ENCODE measurements around the gene SIX1.

DNA sequence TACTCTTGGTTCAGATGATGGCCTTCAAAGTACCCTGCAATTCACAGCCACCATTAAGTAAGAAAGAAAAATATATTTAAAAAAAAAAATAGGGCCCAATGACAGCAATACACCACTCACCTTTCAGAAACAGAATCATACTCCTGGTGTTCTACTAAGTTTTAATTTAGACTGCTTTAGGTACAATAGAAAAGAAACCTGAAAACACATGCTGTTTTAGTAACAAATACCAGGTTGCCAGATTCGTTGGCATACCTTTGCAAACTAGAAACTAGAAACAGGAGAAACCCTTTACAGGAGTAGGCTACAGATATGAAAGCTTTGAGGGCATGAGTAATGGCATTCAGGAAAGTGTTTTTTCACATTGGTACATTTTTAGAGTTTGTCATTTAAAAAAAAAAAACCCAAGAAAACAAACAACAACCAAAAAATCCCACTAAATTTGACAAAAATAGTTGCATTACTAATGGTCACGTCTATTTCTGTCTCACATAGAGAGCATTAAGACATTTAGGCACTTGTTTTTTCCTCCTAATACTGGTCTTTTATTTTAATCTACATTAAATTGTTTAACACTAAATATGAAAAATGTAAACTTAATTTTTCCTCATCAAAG lies 4.0 kb downstream of the SIX1 start:
- TF ChIP-seq EZH2 (IDR thresholded peaks at IDR 0.05) = no peak
- no peak for TF ChIP-seq POLR2AphosphoS5 (IDR thresholded peaks at IDR 0.05; ENCODE audit: borderline replicate concordance, low read depth, low read length)
- no peak for TF ChIP-seq FOXP2 (optimal IDR thresholded peaks at IDR 0.05; ENCODE audit: control extremely low read depth, extremely low read length, insufficient read depth)
